Liver (tissue), 9 donors: ENCODE measurements around the gene MTFR1L. TPM values are rescaled to one million over a fixed set of nuclear protein-coding genes. Genes with fewer than 3 reads are reported as not detected.

Source experiments
- DNase-seq: peaks from one replicate; pipeline ENCODE4 v3.0.0-alpha.2; 2017; ENCODE audit warnings: low spot score
- H3K27ac ChIP-seq, 2 donors: one replicate each; pipeline ENCODE4 v1.7.0; 2013; ENCODE audit warnings: inconsistent platforms in 2 of 2, low read length in 2 of 2, control low read depth in 1 of 2, low read depth in 1 of 2, mild to moderate bottlenecking in 1 of 2
- H3K27me3 ChIP-seq, 4 donors: one replicate each; pipeline versions ENCODE4 v1.6.1 to v1.7.0; 2013; ENCODE audit warnings: low read length in 3 of 4, inconsistent platforms in 1 of 4, mild to moderate bottlenecking in 1 of 4, moderate library complexity in 1 of 4; ENCODE audit not compliant: control insufficient read depth in 4 of 4, insufficient read depth in 4 of 4
- H3K36me3 ChIP-seq, 4 donors: one replicate each; pipeline versions ENCODE4 v1.6.1 to v1.7.0; 2013; ENCODE audit warnings: low read length in 3 of 4, mild to moderate bottlenecking in 3 of 4, low read depth in 1 of 4, moderate library complexity in 1 of 4; ENCODE audit not compliant: control insufficient read depth in 4 of 4, insufficient read depth in 3 of 4
- H3K4me1 ChIP-seq, 4 donors: one replicate each; pipeline versions ENCODE4 v1.6.1 to v1.7.0; 2013; ENCODE audit warnings: low read length in 3 of 4, mild to moderate bottlenecking in 3 of 4, moderate library complexity in 1 of 4; ENCODE audit not compliant: control insufficient read depth in 4 of 4, insufficient read depth in 4 of 4
- H3K4me3 ChIP-seq, 3 donors: one replicate each; pipeline versions ENCODE4 v1.6.1 to v1.7.0; 2013; ENCODE audit warnings: low read length in 3 of 3, control low read depth in 1 of 3, low read depth in 1 of 3, mild to moderate bottlenecking in 1 of 3
- H3K9ac ChIP-seq, 2 donors: one replicate each; pipeline ENCODE4 v1.7.0; 2013; ENCODE audit warnings: low read length in 2 of 2, mild to moderate bottlenecking in 2 of 2, moderate library complexity in 2 of 2, control low read depth in 1 of 2, low read depth in 1 of 2
- H3K9me3 ChIP-seq, 4 donors: one replicate each; pipeline versions ENCODE4 v1.6.1 to v1.7.0; 2013; ENCODE audit warnings: low read length in 3 of 4; ENCODE audit not compliant: control insufficient read depth in 4 of 4
- CTCF ChIP-seq: fragments of 150-350 bp; IDR thresholded peaks from 2 replicates; pipeline ENCODE4 v1.5.1; 2017; ENCODE audit warnings: improper control_type of control experiment, low read depth, low read length; ENCODE audit not compliant: missing input control
- EGR1 ChIP-seq, 2 donors: IDR thresholded peaks; 2 replicates each; pipeline ENCODE4 v1.6.1; 2016 to 2018; ENCODE audit warnings: antibody characterized with exemption in 2 of 2, low read depth in 2 of 2
- FOXA1 ChIP-seq: IDR thresholded peaks from 2 replicates; pipeline ENCODE4 v1.6.1; 2016; ENCODE audit warnings: antibody characterized with exemption
- FOXA2 ChIP-seq: IDR thresholded peaks from 2 replicates; pipeline ENCODE4 v1.6.1; 2016; ENCODE audit warnings: antibody characterized with exemption
- GABPA ChIP-seq, 2 donors: IDR thresholded peaks in 1 of 2; conservative IDR thresholded peaks in 1 of 2; 2 replicates each; pipeline ENCODE4 v1.6.1; 2016; ENCODE audit warnings: antibody characterized with exemption in 2 of 2, mild to moderate bottlenecking in 1 of 2, moderate library complexity in 1 of 2
- HNF4A ChIP-seq, 2 donors: conservative IDR thresholded peaks; 2 replicates each; pipeline ENCODE4 v1.6.1; 2016; ENCODE audit warnings: antibody characterized with exemption in 2 of 2, mild to moderate bottlenecking in 2 of 2
- HNF4G ChIP-seq: IDR thresholded peaks from 2 replicates; pipeline ENCODE4 v1.6.1; 2016; ENCODE audit warnings: antibody characterized with exemption
- MAX ChIP-seq: IDR thresholded peaks from 2 replicates; pipeline ENCODE4 v1.6.1; 2016; ENCODE audit warnings: antibody characterized with exemption
- NR2F2 ChIP-seq: IDR thresholded peaks from 2 replicates; pipeline ENCODE4 v1.6.1; 2016; ENCODE audit warnings: antibody characterized with exemption
- RXRA ChIP-seq, 2 donors: IDR thresholded peaks; 2 replicates each; pipeline ENCODE4 v1.6.1; 2017 to 2018; ENCODE audit warnings: antibody characterized with exemption in 2 of 2, mild to moderate bottlenecking in 1 of 2
- SP1 ChIP-seq: IDR thresholded peaks from 2 replicates; pipeline ENCODE4 v1.6.1; 2018; ENCODE audit warnings: antibody characterized with exemption, mild to moderate bottlenecking
- TAF1 ChIP-seq: conservative IDR thresholded peaks from 2 replicates; pipeline ENCODE4 v1.6.1; 2016; ENCODE audit warnings: antibody characterized with exemption, mild to moderate bottlenecking
- YY1 ChIP-seq: IDR thresholded peaks from 2 replicates; pipeline ENCODE4 v1.6.1; 2016; ENCODE audit warnings: antibody characterized with exemption, mild to moderate bottlenecking
- ZBTB33 ChIP-seq: IDR thresholded peaks from 2 replicates; pipeline ENCODE4 v1.6.1; 2016; ENCODE audit warnings: antibody characterized with exemption
- WGBS: extraction: QIAGEN DNeasy Blood & Tissue Kit; methylation state at CpG from one replicate; pipeline ENCODE4 v1.1.7; 2013; 5-methylcytosine and 5-hydroxymethylcytosine counted together
- polyA plus RNA-seq, 2 donors: library from polyadenylated mRNA; stranded (reverse) in 1 of 2; unstranded in 1 of 2; fragments of 200-250 nt in 1 of 2; fragments of >200 nt in 1 of 2; fragmentation: Nextera tagmentation in 1 of 2; extraction: Ambion mirVana in 1 of 2; gene quantifications; one replicate each; pipeline versions ENCODE4 v1.2.1 to v1.2.3, GENCODE V29; 2013 to 2015
- total RNA-seq, 2 donors: library from RNA; depleted of rRNA; stranded (reverse); fragments of >200 nt; gene quantifications; one replicate each; pipeline ENCODE4 v1.2.3, GENCODE V29; 2014
- donor health status: healthy.
- donor health status: healthy.
- donor health status: healthy.
- donor health status: healthy.
- donor health status: healthy.

The MTFR1L gene
- total and polyA plus RNA-seq, 4 donors = 22.5 to 48.4 (median 40.2) TPM

- Histone ChIP-seq H3K9me3 (no peaks in the 10 kb centered on the region), H3K9ac (no peak overlapping the region), H3K27me3 (no peaks in the 10 kb centered on the region), H3K27ac (peak overlapping the region; percentile 93 to 99), H3K4me1 (peaks cover 13 to 38% (median 31%) of the 10 kb centered on the region in 4 donors), H3K36me3 (peaks cover 0 to 12% (median 1%) of the 10 kb centered on the region in 4 donors), H3K4me3 (peak overlapping the region; percentile 77 to 93 (median 79))
- DNase-seq = no peak
- 18% methylated on average over 6 of the region's 6 CpGs for WGBS
- TF ChIP-seq SP1 (peak; percentile 24), YY1 (peak; percentile 19), CTCF (no peak), HNF4G (no peak), EGR1 (IDR thresholded peaks at IDR 0.05; ENCODE audit: low read depth in 2 of 2) (no peak), MAX (no peak), TAF1 (no peak), RXRA (IDR thresholded peaks at IDR 0.05) (peak; percentile 18 to 26), FOXA1 (no peak), GABPA (IDR thresholded peaks at IDR 0.05 in 1 of 2, conservative IDR thresholded peaks at IDR 0.05 in 1 of 2) (no peak), NR2F2 (no peak), ZBTB33 (no peak), HNF4A (conservative IDR thresholded peaks at IDR 0.05) (peak; percentile 43 to 54), FOXA2 (no peak)
Measured at GRCh38 chr1:25818569-25818968, 1.2 kb upstream of the MTFR1L start.

GRCh38 chr1:25820247-25821111 is 725 bp downstream of the MTFR1L start:
- peak; percentile 62 for DNase-seq
- under 1% methylated on average over 67 of the region's 67 CpGs for WGBS
- H3K36me3 ChIP-seq = peaks cover 0 to 6% (median under 1%) of the 10 kb centered on the region in 4 donors
- TF ChIP-seq HNF4A (conservative IDR thresholded peaks at IDR 0.05) (peak in 1 of 2 donors; percentile 68), ZBTB33 (peak; percentile 97), NR2F2 (no peak), YY1 (no peak), GABPA (IDR thresholded peaks at IDR 0.05 in 1 of 2, conservative IDR thresholded peaks at IDR 0.05 in 1 of 2) (no peak), FOXA2 (no peak)
- peak overlapping the region; percentile 66 to 93 for H3K9ac ChIP-seq
- H3K4me1 ChIP-seq = peaks cover 13 to 42% (median 31%) of the 10 kb centered on the region in 4 donors
- no peaks in the 10 kb centered on the region for H3K9me3 ChIP-seq
- no peaks in the 10 kb centered on the region for H3K27me3 ChIP-seq
- H3K4me3 ChIP-seq = peak overlapping the region; percentile 77 to 93 (median 83)
- H3K27ac ChIP-seq = peak overlapping the region; percentile 93 to 99
